ENCODE results near the gene C1orf21. TPM values are rescaled to one million over a fixed set of nuclear protein-coding genes. Genes with fewer than 3 reads are reported as not detected.

The C1orf21 gene
- polyA plus RNA-seq, 1 experiment: 4.3 TPM

DNA sequence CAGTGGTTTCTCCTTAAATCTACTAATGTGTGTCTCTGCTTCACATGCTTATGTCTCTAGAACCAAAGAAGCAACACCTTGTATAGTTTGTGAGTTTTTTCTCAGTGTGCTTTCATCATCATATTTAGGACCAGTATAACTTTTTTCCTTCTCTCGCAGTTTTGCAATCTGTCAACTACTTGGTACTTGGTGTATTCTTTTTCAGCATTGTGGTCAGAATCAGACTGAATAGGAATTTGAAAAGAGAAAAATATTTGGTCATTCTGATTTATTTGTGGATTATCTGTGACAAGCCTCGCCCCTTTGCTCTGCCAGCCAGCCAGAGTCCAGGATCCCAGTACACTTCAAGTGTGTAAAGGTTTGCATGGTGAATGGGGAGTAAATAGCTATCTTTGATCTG lies 122.3 kb downstream of the C1orf21 start:
- H3K4me3 ChIP-seq (ENCODE audit: low read depth, low read length): no peak overlapping the region
- ChIA-PET POLR2A (no interaction called here), CTCF (interaction anchor here (1.0 kb wide), 1 partner anchor 12 kb away, joined by 3 read pairs; no protein-coding TSS in a partner anchor)
- H3K27me3 ChIP-seq (ENCODE audit: control insufficient read depth, insufficient read depth, low read length): no peaks in the 10 kb centered on the region
- TF ChIP-seq, protein P1, sequence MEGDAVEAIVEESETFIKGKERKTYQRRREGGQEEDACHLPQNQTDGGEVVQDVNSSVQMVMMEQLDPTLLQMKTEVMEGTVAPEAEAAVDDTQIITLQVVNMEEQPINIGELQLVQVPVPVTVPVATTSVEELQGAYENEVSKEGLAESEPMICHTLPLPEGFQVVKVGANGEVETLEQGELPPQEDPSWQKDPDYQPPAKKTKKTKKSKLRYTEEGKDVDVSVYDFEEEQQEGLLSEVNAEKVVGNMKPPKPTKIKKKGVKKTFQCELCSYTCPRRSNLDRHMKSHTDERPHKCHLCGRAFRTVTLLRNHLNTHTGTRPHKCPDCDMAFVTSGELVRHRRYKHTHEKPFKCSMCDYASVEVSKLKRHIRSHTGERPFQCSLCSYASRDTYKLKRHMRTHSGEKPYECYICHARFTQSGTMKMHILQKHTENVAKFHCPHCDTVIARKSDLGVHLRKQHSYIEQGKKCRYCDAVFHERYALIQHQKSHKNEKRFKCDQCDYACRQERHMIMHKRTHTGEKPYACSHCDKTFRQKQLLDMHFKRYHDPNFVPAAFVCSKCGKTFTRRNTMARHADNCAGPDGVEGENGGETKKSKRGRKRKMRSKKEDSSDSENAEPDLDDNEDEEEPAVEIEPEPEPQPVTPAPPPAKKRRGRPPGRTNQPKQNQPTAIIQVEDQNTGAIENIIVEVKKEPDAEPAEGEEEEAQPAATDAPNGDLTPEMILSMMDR (IDR thresholded peaks at IDR 0.05; ENCODE audit: insufficient read depth, low read depth, low read length): no peak
- DNase-seq (ENCODE audit: low read depth): no peak
- no peaks in the 10 kb centered on the region for H3K36me3 ChIP-seq (ENCODE audit: control insufficient read depth, insufficient read depth, low read length)

DNA sequence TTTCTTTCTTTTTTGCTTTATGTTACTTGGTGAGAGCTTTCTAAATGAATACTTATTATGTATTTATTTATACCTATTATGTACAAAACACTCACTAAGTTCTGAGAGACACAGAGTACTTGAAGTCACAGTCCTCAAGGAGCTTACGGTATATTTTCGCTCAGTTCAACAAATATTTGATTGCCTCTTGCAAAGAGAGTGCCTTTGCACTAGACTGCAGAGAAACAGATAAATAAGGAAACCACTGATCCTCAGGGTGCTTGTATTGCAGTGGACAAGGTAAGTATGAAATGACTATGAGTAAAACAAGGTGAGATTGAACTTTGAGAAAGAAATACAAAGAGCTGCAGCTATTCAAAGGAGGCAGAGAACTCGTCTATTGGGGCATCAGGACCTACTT lies 123.3 kb downstream of the C1orf21 start:
- Histone ChIP-seq H3K36me3 (ENCODE audit: control insufficient read depth, insufficient read depth, low read length) (no peaks in the 10 kb centered on the region), H3K4me3 (ENCODE audit: low read depth, low read length) (no peak overlapping the region), H3K27me3 (ENCODE audit: control insufficient read depth, insufficient read depth, low read length) (no peaks in the 10 kb centered on the region)
- DNase-seq (ENCODE audit: low read depth): no peak
- ChIA-PET CTCF (interaction anchor here (1.0 kb wide), 1 partner anchor 11 kb away, joined by 3 read pairs; no protein-coding TSS in a partner anchor), POLR2A (no interaction called here)
- TF ChIP-seq, protein P1 (IDR thresholded peaks at IDR 0.05; ENCODE audit: insufficient read depth, low read depth, low read length): no peak

DNA sequence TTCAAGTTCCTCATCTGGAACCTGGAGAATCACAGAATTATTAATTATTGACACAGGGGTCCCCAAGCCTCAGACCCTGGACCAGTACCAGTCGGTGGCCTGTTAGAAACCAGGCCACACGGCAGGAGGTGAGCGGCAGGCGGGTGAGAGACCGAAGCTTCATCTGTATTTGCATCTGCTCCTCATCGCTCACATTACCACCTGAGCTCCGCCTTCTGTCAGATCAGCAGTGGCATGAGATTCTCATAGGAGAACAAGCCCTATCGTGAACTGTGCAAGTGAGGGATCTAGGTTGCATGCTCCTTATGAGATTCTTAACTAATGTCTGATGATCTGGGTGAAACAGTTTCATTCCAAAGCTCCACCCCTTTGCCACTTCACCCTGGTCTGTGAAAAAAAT lies 125.9 kb downstream of the C1orf21 start:
- DNase-seq (ENCODE audit: low read depth): no peak
- ChIA-PET CTCF (interaction anchor here (1.3 to 1.8 kb wide), 2 partner anchors 16 to 151 kb away, joined by 3 to 4 read pairs; no protein-coding TSS in a partner anchor), POLR2A (no interaction called here)
- TF ChIP-seq, protein P1 (IDR thresholded peaks at IDR 0.05; ENCODE audit: insufficient read depth, low read depth, low read length): no peak
- no peaks in the 10 kb centered on the region for H3K36me3 ChIP-seq (ENCODE audit: control insufficient read depth, insufficient read depth, low read length)
- H3K27me3 ChIP-seq (ENCODE audit: control insufficient read depth, insufficient read depth, low read length): no peaks in the 10 kb centered on the region
- no peak overlapping the region for H3K4me3 ChIP-seq (ENCODE audit: low read depth, low read length)

DNA sequence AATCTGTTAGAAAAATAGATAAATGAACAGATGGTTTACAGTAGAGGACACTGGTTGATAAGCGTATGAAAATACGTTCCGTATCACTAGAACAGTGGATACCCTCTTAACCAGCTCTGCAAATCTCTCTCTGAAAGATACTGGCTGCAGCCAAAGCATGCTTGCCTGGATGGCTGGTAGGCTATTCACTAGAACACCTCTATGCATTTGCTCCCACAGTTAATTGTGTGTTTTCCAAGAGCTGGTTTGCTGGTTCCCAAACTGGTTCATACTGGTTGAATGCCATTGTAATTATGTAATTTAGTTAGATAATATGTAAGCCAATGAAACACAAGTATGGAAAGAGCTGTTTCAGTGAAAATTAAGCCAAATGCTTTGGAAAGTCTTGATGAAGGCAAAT lies 126.6 kb downstream of the C1orf21 start:
- ChIA-PET POLR2A (no interaction called here), CTCF (interaction anchor here (0.6 to 1.8 kb wide), 4 partner anchors 13 to 440 kb away, joined by 3 to 5 read pairs (median 4); no protein-coding TSS in a partner anchor)
- H3K27me3 ChIP-seq (ENCODE audit: control insufficient read depth, insufficient read depth, low read length): no peaks in the 10 kb centered on the region
- TF ChIP-seq, protein P1 (IDR thresholded peaks at IDR 0.05; ENCODE audit: insufficient read depth, low read depth, low read length): no peak
- H3K4me3 ChIP-seq (ENCODE audit: low read depth, low read length): no peak overlapping the region
- DNase-seq (ENCODE audit: low read depth): no peak
- no peaks in the 10 kb centered on the region for H3K36me3 ChIP-seq (ENCODE audit: control insufficient read depth, insufficient read depth, low read length)

DNA sequence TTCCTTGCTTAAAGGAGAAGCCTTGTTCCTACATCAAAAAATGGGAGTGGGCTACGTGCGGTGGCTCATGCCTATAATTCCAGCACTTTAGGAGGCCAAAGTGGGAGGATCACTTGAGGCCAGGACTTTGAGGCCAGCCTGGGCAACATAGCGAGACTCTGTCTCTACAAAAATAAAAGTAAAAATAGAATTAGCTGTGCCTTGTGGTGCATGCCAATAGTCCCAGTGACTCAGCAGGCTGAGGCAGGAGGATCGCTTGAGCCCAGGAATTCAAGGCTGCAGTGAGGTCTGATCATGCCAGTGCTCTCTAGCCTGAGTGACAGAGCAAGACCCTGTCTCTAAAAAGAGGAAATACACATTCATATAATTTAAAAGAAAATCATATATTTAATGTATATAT lies 127.1 kb downstream of the C1orf21 start:
- no peaks in the 10 kb centered on the region for H3K27me3 ChIP-seq (ENCODE audit: control insufficient read depth, insufficient read depth, low read length)
- TF ChIP-seq, protein P1 (IDR thresholded peaks at IDR 0.05; ENCODE audit: insufficient read depth, low read depth, low read length): no peak
- H3K4me3 ChIP-seq (ENCODE audit: low read depth, low read length): no peak overlapping the region
- no peak for DNase-seq (ENCODE audit: low read depth)
- POLR2A ChIA-PET: no interaction called here
- no peaks in the 10 kb centered on the region for H3K36me3 ChIP-seq (ENCODE audit: control insufficient read depth, insufficient read depth, low read length)
- CTCF ChIA-PET: interaction anchor here (0.6 to 1.5 kb wide), 2 partner anchors 14 to 441 kb away, joined by 3 to 5 read pairs; no protein-coding TSS in a partner anchor

All from BJ (cell line).